Skin of body (tissue), 2 donors: ENCODE data around the gene ACOT13. TPM values are rescaled to one million over a fixed set of nuclear protein-coding genes. Genes with fewer than 3 reads are reported as not detected.
A peak's percentile ranks its signal among the peaks of the same experiment; 100 is the strongest.
"Not testable (repeated sequence)": the region's sequence is repeated elsewhere in the genome, so short reads cannot be mapped to it uniquely, and the experiment has no call there.

Source experiments
- DNase-seq: peaks from one replicate; lab custom pipeline; 2025; lab: John Stamatoyannopoulos, UW
- total RNA-seq: library from RNA; depleted of rRNA; stranded (reverse); fragments of >200 nt; gene quantifications from one replicate; pipeline ENCODE4 v1.2.3, GENCODE V29; 2014

ACOT13 gene
- total RNA-seq, 1 donor from 2014 or later: 4.3 TPM

- DNase-seq: no peak
Measured at GRCh38 chr6:24692003-24692402, 25.1 kb downstream of the ACOT13 start.

- no peak for DNase-seq
Measured at GRCh38 chr6:24692415-24692814, 25.5 kb downstream of the ACOT13 start.

GRCh38 chr6:24692848-24693592, 26.1 kb downstream of the ACOT13 start:
- no peak for DNase-seq

GRCh38 chr6:24694198-24694597, 27.3 kb downstream of the ACOT13 start:
- DNase-seq: no peak

GRCh38 chr6:24695635-24696034, 28.8 kb downstream of the ACOT13 start:
- DNase-seq: not testable (repeated sequence)

DNA sequence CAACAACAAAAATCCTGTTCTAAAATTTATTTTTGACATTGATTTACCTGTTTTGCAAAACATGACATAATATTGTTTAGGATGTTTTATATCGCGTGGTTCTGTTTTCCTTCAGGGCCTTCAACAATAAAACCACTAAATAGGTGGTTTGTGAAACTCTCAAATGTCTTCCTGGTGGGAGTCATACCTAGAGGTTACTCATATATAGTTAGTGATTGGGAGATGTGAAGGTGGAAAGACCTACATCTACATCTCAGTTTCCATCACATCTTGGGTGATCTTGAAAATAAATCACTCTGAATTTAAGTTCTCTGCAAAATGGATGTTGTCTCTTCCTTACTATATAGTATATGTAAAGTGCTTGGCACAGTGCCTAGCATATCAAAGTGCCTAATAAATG, 29.2 kb downstream of the ACOT13 start:
- no peak for DNase-seq

DNA sequence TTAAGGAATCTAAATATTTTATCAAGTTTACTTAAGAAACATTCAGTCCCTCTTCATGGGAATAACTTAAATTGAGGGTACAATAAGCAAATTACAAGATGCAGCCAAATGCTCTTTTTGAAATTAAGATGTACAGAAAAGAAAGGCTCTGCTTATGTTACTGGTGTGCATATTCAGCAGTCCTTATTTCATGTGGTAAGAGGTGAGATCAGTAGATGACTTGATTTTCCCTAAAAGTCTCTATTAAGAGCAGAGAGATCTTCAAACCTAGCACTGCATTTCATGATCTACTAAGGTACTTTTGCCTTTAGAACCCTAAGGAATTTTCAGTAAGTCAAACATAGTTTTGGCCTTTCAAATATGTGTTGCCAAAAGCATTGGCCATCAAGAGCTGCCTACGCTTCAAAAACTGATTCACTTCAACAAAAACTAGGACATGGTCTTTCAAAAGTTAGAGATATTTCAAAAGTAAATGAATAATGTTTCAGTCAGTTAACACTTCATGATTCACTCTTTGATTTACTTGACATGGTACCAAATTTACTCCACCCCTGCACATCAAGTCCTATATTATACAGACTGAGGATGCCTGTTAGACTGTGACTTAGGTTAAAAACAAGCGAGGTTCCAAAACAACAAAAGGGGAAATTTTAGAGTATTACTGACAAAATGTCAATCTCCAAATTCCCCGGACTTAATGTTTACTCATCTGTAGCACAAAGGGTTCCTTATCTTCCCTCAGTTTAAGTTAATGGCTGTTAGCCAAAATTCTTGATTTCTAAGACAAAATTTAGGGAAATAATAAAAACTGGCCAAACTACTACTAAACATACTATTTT, 32.9 kb downstream of the ACOT13 start:
- DNase-seq: no peak

- DNase-seq: no peak
Measured at GRCh38 chr6:24702720-24703282, 35.9 kb downstream of the ACOT13 start.

DNA sequence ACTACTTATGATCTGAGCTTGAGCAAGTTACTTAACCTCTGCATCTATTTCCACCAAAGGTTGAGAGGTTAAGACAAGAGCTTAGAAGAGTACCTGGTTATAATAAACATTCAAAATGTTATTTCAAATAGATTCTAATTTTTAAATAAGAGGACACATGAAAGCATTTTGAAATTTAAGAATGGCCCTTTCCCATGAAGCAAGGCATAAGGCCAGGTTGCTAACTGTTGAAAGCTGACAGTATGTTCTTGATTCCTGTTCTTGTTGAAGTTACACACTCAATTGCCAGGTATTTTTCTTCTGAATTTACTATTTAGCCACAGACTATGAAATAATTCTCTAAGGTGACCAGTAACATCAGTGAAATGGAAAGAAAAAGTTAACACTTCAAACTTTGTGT, 37.6 kb downstream of the ACOT13 start:
- no peak for DNase-seq

- DNase-seq: no peak
Measured at GRCh38 chr6:24708612-24709011, 41.7 kb downstream of the ACOT13 start.

GRCh38 chr6:24709014-24709711, 42.3 kb downstream of the ACOT13 start:
- no peak for DNase-seq

DNA sequence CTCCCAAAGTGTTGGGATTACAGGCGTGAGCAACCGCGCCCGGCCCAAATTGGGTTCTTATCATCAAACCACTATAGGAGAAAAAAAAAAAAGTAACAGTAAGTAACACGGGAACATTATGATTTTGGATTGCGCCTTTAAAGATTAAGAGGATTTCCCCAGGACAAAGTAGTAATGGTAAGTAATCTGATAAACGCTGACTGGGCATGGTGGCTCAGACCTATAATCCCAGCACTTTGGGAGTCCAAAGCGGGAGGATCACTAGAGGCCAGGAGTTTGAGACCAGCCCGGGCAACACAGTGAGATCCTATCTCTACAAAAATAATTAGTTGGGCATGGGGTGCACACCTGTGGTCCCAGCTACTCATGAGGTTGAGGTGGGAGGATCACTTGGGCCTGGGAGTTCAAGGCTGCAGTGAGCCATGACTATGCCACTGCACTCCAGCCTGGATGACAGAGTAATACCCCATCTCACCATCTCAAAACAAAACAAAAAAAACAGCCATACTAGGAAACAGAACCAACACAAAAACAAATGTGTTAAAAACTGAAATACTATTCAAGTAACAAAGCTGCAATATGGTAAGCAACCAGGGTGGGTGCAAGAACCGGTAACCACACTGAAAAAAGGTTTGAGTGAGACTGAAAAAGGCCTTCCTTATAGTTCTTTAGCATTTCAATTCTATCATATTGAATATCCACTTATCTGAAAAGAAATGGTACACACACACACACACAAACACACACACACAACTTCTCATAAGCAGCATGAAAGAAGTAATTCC, 43.8 kb downstream of the ACOT13 start:
- no peak for DNase-seq

DNA sequence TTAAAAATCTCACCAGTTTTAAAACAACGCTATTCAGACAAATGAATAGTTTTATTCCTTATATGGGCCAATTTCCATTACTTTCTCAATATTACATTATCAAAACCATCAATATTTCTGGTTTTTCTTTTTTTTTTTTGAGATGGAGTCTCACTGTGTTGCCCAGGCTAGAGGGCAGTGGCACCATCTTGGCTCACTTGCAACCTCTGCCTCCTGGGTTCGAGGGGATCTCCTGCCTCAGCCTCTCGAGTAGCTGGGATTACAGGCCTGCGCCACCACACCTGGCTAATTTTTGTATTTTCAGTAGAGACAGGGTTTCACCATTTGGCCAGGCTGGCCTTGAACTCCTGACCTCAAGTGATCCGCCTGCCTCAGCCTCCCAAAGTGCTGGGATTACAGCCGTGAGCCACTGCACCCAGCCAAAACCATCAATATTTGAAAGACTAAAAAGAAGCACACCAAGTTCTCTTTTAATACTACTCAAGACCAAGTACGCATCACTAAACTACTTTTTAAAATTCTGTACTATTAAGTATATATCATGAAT, 49.8 kb downstream of the ACOT13 start:
- DNase-seq: not testable (repeated sequence)

DNA sequence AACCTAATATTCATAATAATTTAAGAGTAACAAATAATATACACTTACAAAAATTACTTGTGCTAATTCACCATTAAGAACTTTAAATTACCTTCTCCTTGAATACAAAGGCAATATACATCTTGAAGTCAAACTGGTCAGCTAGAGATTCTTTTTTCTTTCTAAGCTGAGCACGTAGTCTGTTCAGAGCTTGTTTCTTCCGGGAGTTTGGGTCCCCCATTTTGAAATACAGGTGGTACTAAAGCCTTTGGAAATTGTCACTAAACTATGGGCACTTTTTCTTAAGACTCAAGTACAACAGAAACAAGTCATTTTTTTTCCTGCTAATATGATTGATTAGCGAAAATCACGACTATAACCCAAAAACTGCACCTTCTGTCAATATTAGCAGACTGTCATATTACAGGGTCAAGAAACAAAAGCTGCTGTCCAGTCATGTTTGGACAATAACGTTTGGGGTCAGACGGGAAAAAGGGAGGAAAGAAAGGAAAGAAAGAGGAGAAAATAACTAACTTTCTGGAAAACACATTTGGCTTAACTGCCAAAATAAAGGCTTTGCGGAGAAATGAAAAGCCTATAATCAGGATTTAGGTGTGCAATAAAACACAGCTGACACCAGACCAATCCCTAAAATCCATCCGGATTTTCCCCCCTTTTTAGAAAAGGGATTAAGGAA, 51.7 kb downstream of the ACOT13 start:
- DNase-seq: peak; percentile 13

DNA sequence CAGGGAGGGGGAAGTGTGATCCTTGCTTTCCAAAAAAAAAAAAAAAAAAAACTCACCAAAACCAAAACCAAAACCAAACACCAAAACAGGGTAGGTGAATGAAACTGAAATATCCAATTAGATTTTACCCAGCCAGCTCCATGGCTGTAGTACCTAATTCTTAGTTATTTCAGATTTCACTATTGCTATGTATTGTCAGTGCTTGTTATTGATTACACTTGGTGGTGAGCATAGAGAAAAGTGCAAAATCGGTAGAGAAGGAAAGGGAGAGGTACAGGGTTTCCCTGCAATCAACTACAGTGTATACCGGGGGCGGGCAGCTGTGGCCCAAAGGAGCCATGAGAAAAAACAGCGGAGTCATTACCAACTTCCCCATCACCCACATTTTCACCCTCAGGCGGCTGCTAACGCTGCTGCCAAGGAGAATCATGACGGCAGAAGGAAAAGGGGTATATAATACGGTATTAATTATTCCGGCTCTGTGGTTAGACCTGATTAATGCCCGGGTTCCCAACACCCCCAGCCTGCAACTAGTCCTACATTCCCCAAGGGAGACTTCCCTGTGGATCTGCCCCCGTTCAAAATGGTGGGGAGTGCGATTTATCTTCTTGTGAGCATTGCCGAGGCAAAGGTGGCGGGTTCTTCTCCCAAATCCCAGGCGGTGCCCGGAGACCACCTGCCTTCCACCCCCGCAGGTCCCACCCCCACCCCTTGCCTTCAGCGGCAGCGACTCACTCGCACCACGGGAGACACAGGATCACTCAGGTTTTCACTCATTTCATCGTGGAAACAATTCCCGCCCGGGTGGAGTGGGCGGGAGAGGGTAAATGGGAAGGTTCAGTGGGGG, 52.5 kb downstream of the ACOT13 start, which contains the start of gene C6orf62:
TSS of gene C6orf62 (minus strand) at position 30 of the 847 bp plus-strand sequence. CDS start 486 bp downstream, outside the sequence.
- no peak for DNase-seq

- DNase-seq: peak; percentile 39
Measured at GRCh38 chr6:24720131-24720603, 53.3 kb downstream of the ACOT13 start.

- DNase-seq: peak; percentile 100
Measured at GRCh38 chr6:24720604-24721460, 54.0 kb downstream of the ACOT13 start.
